NCI-H524 treated with DMSO at 0.1 percent for 48 hours (cell line): Measurements from ENCODE around the gene ALKBH7.

ENCODE experiments used
- DNase-seq: peaks from one replicate; lab custom pipeline; 2025; lab: John Stamatoyannopoulos, UW

ALKBH7 gene

DNA sequence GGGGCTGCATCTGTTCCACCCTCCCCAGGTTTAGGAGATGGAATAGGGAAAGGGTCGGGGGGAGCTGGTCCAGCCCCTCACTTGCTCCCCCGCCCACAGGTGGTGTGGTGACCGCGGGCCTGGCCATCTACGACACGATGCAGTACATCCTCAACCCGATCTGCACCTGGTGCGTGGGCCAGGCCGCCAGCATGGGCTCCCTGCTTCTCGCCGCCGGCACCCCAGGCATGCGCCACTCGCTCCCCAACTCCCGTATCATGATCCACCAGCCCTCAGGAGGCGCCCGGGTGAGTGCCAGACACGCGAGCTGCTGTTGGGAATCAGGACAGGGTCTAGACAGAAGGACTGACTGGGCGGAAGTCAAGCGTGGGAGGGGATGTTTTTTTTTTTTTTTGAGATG lies 8.2 kb upstream of the ALKBH7 start:
- no peak for DNase-seq

DNA sequence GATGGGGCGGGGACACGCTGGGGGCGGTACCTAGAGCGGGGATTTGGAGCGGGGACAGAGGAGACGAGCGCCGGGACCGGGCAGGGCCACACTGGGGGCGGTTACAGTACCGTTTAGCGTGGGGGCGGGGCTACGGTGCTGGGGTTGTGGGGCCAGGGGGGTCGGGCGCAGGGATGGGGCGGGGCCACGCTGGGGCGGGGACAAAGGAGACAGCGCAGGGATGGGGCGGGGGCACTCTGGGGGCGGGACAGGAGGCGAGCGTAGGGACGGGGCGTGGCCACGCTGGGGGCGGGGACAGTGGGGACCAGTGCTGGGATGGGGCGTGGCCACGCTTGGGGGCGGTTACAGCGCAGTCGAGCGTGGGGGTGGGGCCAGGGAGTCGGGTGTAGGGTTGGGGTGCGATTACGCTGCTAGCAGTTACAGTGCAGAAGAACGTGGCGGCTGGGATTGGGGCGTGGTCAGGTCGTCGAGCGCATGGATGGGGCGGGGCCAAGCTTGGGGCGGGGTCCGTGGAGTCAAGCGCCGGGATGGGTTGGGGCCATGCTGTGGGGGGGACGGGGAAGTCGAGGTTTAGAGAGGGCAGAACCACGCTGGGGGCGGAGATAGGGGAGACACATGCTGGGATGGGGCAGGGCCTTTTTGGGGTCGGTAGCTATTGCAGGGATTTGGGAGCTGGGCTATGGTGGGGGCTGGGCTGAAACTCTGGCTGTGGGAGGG lies 660 bp downstream of the ALKBH7 start:
- DNase-seq, result peak; percentile 77

DNA sequence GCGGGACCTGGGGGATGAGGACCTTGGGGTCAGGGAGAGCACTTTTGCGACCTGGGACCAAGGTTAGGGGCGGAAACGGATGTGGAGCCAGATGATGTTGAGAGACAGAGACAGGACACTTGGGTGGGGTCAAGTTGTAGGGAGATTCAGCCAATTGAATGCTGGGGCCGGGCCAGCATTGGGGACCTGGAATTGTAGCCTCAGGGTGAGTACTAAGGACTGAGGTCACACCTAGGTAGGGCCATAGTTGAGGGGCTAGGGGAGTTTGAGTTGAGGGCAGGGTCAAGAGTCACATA lies 1.2 kb downstream of the ALKBH7 start:
- no peak for DNase-seq

DNA sequence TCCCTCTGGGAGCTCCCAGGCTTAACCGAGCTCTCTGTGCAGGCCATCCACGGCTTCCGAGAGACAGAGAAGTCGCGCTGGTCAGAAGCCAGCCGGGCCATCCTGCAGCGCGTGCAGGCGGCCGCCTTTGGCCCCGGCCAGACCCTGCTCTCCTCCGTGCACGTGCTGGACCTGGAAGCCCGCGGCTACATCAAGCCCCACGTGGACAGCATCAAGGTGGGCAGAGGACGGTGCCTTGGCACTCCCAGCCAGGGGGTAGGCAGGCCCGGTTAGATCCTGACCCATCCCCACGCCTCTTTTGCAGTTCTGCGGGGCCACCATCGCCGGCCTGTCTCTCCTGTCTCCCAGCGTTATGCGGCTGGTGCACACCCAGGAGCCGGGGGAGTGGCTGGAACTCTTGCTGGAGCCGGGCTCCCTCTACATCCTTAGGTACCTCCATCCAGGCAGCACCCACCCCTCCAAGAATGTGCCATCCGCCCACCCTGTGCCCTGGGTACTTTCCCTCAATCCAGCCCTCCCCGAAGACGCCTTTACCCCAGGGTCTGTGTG lies 1.6 kb downstream of the ALKBH7 start:
- DNase-seq, result no peak

DNA sequence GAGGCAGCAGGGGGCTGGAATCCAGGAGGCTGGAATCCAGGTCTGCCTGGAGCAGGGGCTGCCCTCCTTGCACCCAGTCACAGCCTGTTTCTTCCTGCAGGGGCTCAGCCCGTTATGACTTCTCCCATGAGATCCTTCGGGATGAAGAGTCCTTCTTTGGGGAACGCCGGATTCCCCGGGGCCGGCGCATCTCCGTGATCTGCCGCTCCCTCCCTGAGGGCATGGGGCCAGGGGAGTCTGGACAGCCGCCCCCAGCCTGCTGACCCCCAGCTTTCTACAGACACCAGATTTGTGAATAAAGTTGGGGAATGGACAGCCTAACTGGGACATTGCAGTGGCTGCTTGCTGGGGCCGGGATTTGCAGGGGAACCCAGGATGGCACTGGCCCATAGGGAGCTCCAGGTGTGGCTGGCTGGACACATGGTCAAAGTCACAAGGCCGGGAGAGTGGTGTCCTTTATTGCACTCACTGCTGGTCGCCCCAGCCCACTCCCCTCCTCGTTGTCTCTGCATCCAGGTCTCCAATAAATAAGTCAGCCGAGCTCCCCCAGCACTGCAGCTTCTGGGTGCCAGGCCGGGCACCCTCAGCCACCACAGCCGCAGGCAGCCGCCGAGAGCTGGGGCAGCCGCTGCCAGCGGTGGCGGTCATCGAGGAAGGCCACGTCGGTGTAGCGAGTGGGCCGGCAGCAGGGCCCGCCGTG lies 2.3 kb downstream of the ALKBH7 start:
- no peak for DNase-seq

DNA sequence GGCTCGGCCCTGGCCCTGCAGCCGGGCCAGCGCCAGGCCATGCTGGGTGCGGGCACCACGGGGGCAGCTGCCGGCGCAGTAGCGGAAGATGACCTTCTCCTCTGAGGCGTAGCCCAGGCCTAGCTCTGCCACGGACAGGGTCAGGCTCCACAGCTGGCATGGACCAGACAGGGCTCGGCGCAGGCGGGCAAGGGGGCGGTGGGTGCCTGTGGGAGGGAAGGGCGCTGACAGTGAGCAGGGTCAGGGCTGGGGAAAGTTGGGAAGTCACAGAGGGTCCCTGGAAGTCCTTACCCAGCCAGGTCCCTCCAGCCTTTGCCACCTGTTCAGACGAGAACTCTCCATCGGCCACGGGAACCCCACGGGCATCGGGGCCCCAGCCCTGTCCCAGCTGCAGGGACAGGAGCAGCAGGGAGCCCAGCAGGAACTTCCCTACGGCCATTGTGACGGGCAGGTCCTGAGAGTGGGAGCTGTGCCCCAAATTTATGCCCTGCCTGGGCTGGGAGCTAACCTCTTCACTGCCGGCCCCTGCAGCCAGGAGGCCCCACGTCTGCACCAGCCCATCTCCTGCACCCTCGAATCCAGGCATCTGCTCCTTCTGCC lies 2.9 kb downstream of the ALKBH7 start, which contains the start of gene PSPN:
Gene PSPN, minus strand, starts transcription at position 523 of the 600 bp plus-strand sequence. Its CDS starts 84 bp downstream, at position 439.
- no peak for DNase-seq

DNA sequence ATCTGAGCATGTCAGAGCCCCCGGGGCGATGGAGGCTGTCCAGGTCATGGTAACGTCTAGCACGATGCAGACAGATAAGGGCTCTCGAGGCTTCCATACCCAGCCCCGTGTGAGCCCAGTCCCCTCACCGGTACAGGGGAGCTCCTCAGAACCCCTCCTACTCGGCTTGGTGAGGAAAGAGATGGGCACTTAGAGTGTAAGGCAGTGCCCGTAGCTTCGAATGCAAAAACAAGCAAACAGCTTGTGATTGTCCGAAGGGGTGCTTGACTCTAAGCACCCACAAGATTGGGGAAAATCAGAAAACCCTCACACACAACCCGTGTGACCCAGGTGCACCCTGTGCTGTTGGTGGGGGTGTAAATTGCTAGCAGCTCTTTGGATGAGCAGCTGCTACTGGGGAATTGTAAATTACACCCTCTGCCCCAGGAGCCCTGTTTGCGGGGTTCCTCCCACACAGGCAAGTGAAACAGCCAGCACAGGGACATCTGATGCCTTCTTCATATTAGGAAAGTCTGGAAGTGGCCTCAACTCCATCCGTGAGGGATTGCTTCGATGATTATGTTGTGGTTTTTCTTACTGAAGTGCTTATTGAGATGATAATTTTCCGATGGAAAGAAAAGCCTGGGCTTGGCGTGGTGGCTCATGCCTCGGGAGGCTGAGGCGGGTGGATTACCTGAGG lies 4.1 kb downstream of the ALKBH7 start:
- DNase-seq, result no peak

DNA sequence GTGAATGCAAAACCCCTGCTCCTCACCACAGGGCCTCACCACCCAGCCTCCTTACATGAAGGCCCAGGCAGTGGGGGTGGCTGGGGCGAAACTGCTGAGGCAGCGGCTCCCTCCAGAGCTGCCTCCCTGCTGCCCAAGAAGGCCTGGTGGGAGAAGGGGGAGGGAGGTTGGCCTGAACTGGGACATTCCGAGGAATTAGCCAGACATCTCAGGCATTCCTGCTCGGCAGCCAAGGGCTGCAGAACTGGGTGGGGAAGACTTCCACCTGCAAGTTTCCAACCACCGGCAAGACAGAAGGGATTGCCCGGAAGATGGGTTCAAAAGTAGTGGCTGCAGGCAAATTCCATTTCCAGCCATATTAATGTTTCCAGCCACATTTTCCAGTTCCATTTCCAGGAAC lies 5.4 kb downstream of the ALKBH7 start:
- no peak for DNase-seq

DNA sequence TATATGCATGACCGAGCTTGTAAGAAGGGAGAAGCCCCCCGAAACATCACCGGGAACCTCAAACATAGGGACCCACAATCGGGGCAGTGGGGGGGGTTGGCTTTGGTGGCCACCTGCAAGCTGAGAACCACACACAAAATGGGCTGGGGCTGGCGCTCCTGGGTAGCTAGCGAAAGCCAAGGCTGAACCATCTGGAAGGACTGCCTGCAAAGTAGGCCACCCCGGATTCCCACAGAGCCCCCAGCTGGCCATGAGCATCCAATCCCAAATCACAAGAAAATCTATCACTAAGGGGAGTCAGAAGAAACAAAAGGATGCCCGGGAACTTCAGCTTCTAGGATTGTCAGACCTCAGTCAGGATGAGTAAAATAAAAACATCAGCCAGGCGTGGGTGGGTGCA lies 5.9 kb downstream of the ALKBH7 start:
- DNase-seq, result no peak

DNA sequence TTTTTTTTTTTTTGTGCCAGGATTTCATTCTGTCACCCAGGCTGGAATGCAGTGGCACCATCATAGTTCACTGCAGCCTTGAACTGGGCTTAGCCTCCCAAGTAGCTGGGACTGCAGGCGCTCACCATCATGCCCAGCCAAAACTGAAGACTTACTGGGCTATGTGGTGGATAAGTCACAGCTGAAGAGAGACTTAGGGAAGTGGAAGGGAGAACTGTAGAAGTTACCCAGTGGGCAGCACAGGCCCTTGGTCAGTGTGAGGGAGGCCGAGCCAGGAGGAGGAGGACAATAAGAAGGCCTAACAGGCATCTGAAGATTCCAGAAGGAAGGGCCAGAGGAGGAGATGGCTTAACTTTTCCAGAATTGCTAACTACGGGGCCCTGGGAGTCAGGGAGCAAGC lies 7.2 kb downstream of the ALKBH7 start:
- DNase-seq, result no peak

DNA sequence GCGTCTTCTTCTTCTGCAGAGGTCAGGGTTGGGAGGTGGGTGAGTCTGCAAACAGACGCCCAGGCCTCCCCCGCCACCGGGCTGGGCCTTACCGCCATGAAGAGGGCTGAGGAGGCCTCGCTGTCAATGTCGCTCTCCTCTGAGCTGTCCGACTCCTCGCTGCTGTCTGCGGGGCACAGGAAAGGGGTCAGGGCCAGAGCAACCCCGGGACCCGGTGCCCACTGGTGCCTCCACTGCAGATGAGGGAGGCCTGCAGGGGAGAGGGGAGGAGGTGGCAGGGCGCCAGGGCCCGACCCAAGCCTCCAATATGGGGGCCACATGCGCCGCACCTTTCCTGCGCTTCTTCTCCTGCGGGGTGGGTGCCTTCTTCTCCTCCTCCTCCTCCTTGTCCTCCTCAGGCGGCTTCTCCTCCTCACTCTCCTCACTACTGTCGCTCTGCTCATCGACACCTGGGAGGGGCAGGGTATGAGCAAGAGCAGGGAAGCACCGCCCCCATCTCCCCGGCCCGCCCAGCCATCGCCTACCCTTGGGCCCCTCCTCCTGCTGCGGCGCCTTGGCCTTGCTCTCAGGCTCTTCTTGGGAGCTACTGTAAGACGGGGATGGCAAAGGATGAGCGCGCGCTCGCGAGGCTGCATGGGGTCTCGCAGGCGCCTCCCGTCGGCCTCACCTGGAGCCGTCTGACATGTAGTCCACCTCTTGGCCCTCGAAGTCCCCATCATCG lies 8.6 kb downstream of the ALKBH7 start:
- no peak for DNase-seq

DNA sequence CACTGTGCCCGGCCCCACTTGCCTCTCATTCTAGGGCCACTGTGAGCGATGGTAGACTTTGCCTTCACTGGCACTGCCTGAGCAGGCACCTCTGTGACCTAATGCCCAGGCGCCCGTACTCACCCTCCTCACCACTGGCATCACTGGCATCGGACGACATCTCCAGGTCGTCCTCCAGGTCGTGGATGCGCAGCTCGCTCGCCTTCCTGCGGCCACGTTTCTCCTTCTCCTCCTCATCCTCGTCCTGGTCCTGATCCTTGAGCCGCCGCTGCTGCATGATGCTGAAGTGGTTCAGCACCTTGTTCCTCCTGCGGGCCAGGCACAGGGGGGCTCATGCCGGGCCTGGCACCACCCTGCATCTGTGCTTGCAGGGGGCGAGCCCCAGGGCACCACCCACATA lies 10.6 kb downstream of the ALKBH7 start:
- no peak for DNase-seq

DNA sequence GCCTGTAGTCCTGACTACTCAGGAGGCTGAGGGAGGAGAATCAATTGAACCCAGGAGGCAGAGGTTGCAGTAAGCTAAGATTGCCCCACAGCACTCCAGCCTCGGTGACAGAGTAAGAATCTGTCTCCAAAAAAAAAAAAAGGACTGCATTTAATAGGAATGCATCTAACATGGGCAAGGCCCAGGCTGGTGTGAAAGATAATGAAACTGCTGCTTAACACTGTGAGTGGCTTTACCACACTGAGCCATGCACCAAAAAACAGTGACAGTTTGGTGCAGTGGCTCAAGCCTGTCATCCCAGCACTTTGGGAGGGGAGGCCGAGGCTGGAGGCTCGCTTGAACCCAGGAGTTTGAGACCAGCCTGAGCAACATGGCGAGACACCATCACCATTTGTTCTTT lies 11.8 kb downstream of the ALKBH7 start:
- DNase-seq, result no peak

DNA sequence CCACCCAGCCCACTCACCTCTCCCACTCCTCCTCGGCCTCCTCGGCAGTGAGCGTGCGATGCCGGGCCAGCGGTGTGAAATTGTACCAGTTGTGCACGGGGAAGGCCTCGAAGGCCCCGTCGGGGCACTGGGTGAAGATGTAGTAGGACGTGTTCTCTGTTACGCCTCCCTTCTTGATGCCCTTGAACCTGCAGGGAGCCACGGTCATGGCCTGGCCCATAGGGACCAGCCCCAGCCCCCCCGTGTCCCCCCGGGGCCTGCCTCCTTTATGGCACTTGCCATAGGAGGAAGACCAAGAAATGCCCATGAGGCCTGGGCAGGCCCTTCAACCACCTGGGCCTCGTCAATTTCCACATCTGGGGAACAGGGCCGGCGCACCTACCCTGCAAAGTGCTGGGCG lies 14.8 kb downstream of the ALKBH7 start:
- DNase-seq, result no peak

DNA sequence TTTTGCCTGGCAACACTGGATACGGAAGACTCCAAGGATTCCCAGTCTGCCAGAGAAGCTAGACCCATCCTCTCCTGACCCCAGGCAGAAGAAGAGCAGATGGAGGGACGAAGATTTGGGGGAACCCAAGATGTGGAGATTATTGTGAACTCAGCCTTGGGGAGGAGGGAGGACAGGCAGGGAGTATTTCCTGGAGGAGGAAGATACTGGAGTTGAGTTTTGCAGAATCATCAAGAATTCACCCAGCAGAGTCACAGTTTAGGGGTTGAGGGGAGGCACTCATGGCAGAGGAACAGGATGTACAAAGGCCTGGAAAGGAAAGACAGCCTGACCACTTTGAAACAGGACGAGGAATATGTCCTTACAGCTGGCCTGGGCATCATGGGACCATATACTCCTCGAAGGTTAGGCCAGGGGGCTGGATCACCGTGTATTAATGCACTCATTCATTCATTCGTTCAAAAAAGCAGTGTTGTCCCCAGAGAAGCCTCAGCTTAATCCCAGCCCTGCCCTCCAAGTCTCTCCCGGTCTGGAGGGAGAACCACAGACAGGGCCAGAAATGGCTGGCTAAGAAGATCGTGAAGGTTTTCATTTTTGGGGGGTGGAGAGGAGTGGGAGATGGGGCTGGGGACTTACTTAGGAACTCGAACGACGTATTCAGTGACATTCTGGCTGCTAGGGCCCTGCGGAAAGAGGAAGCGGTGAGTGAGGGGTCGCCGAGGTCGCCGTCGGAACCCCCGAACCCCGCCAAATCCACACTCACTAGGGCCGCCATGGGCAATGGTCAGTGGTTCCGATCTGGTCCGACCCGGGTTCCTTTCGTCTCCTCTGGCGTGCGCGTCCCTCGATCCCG lies 19.9 kb downstream of the ALKBH7 start:
- no peak for DNase-seq

DNA sequence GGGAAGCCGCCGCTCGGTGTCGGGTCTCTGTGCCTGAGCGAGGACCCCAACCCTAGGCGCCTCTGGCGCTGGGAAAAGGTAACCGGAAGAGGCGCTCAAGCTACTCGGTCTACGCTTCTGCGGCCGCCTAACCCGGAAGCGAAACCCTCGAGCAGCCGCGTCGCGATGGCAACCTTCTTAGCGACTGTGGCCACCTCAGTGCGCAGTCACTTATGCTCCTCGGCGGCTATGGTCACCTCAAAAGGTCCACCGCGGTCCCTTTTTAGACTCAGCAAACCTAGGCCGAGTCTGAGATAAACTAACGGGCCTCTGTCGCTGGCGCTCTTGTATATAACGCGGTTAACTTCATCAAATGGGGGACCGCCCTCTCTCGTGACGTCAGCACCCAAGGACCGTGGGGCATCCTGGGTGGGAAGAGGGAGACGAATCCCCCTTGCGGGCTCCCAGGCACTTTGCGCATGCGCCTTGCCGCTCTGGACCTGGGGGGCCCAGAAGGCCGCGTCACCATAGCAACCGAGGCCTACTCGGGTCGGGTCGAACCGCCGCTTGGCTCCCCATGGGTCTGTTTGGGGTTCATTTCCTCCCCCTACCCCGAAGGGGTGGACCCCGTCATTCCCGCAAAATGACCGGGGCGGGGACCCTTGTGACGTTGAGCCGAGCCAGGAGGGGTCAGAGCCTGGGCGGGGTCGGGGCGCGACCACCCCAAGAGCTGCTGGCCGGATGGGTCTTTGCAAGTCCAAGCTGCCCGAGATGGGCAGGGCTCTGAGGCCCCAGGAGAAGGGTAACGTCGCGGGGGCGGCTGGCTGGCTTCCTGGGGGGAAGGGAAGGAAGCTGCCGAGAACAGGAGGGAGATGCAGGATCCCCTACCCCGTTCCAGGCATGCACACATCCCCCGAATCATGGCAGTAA lies 20.7 kb downstream of the ALKBH7 start, which contains the start of gene GTF2F1:
Gene GTF2F1, minus strand, starts transcription at position 91 of the 909 bp plus-strand sequence. CDS start 169 bp downstream, outside the sequence.
- DNase-seq, result peak; percentile 79

DNA sequence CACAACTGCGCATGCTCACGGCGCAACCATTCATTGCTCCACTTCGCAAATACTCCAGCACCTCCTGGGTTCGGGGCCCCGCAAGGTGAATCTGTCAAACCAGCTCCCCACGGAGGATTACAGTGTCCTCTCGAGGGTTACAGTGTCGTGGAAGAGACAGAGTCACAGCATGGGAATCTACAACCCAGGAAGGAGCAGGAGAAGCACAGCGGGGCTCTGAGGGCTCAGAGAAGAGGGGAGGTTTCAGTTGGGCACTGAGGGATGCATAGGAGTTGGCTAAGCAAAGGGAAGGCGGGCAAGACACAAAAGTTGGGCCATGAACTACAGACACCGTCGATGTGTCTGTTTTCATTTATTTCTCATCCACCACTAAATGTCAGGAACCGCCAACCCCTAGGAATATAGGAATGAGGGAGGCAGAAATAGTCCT lies 21.4 kb downstream of the ALKBH7 start:
- no peak for DNase-seq

DNA sequence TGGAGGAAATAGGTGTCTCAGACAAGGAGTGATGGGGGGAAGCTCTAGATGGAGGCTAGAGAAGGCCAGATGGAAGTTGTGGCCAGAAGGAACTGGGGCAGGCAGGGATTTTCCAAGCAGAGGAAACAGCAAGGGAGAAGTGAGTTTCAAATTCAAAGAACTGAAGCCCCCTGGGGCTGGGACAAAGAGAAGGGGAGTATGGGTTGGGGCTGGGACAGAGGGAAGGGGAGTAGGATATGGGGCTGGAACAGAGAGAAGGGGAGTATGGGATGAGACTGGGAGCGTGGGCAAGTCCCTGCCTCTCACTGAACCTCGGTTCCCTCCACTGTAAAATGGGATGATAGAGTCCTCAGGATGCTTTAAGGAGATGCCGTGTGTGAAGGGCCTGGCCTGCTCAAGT lies 22.2 kb downstream of the ALKBH7 start:
- no peak for DNase-seq

DNA sequence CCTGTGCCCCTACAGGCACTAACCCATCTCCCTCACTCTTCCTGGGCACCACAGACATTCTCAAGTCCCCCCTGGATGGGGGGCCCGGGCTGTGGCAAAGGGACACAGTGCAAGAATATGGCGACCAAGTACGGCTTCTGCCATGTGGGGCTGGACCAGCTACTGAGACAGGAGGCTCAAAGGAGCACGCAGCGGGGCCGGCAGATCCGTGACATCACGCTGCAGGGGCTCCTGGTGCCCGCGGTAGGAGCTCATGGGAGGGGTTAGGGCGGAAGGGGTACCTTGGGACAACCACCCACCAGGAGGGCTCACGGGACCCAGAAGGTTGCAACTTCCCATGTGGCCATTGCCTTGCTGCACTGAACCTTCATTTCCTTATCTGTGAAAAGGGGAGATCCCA lies 23.7 kb downstream of the ALKBH7 start:
- no peak for DNase-seq
